Renal cortex interstitium (tissue), 11 donors: ENCODE results near the gene R3HDML. TPM values are rescaled to one million over a fixed set of nuclear protein-coding genes. Genes with fewer than 3 reads are reported as not detected.
"Not testable (repeated sequence)": the region's sequence is repeated elsewhere in the genome, so short reads cannot be mapped to it uniquely, and the experiment has no call there.

ENCODE experiments used
- DNase-seq, 11 donors: peaks; one replicate each; pipeline ENCODE4 v3.0.0-alpha.2; 2013; ENCODE audit warnings: low read depth in 9 of 11, low spot score in 4 of 11; ENCODE audit errors: extremely low read depth in 1 of 11
- polyA plus RNA-seq, 3 donors: library from polyadenylated mRNA; unstranded; fragments of 120-200 nt; gene quantifications; one replicate each; pipeline ENCODE4 v1.2.1, GENCODE V29; 2013; ENCODE audit not compliant: insufficient read length in 3 of 3

R3HDML gene
- polyA plus RNA-seq, 3 donors, result 0.37 to 0.64 (median 0.42) TPM

- no peak for DNase-seq
Observed at GRCh38 chr20:44324343-44324742, 12.5 kb upstream of the R3HDML start.

DNA sequence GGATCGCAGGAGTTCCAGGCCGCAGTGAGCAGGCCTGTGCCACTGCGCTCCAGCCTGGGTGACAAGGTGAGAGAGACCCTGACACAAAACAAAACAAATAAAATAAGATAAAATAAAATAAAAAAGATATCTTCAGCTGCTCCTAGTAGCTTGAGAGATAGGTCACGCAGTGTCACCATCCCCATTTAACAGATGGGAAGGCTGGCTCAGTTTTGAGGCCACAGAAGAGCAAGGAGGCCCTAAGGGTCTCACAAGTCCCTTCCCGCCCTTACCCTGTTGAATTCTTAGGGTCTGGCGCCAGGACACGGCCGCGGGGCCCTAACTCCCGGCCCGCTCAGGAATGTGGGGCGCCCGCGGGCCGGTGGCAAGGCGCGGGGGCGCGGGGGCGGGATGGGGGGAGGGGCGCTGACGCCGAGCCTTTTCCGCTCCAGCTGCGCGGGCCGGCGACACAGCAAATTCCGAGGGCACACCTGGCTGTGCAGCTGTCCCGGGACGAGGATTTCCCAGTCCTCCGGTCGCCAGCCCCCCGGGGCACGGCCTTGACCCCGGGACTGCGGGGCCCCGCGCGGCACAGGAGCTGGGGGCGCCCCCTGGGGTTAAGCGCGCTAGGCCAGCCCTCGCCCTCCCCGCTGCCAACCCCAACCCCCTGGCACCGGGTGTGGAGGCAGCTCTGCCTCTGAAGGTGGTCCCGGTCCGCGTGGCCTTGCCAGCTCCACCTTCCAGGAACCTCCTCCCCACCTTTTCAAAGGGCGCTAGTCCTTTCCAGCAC is 10.3 kb upstream of the R3HDML start:
- DNase-seq, result peak in 1 of 11 donors; percentile 23

DNA sequence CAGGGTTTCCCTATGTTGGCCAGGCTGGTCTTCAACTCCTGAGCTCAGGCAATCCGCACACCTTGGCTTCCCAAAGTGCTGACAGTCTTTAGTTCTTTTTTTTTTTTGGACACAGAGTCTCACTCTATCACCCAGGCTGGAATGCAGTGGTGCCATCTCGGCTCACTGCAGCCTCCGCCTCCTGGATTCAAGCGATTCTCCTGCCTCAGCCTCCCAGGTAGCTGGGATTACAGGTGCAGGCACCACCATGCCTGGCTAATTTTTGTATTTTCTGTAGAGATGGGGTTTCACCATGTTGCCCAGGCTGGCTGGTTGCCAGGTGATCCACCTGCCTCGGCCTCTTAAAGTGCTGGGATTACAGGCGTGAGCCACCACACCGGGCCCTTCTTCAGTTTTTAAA is 9.1 kb upstream of the R3HDML start:
- not testable (repeated sequence) for DNase-seq

DNA sequence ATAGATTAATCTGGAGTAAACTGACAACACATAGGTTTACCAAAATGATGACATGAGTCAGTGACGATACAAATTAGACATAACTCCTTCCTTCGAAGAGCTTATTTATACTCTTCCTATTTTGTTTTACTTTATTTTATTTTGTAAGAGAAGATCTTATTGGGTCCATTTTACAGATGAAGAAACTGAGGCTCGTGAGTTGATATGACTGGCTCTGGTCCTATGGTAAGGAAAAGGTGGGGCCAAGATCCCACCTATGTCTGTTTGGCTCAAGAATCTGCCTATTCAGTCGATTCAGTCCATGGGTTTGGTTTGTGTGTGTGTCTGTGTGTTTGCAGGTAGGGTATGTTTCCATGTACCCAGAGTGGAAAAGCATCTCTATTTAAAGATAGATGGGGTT is 8.4 kb upstream of the R3HDML start:
- no peak for DNase-seq

DNA sequence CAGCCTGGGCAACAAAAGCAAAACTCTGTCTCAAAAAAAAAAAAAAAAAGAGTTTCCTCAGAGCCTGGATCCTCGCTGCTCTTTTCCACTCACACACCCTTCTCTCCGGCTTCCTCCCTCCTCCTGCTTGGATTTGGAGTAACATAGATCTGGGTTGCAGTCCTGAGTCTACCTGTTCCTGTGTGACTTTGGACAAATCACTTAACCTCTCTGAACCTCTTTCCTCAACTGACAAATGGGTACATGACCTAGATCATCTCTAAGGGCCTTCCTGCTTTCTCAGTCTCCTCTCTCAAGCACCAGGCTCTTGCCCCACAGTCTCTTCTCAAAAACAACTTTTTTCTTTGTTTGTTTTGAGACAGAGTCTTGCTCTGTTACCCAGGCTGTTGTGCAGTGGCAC is 5.6 kb upstream of the R3HDML start:
- no peak for DNase-seq

DNA sequence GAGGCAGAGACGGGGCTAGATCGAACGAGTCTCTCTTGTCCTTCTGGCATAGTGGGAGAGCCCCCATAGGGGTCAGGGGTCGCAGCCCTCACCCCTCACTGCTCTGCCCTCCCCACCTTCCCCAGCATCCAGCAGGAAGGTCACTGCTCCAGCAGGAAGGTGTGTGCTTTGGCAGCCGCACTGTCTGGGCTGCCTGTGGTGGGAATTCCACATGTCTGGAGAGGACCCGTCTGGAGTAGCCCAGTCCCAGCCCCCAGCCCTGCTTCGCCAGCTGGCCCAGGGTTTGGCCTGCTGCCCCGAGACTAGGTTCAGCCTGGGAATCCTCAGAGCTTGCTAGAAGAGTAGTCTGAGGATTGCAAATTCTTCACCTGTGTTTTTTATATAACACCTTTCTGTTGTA is 2.5 kb upstream of the R3HDML start:
- DNase-seq, result no peak

GRCh38 chr20:44334709-44335108 is 2.1 kb upstream of the R3HDML start:
- no peak for DNase-seq

DNA sequence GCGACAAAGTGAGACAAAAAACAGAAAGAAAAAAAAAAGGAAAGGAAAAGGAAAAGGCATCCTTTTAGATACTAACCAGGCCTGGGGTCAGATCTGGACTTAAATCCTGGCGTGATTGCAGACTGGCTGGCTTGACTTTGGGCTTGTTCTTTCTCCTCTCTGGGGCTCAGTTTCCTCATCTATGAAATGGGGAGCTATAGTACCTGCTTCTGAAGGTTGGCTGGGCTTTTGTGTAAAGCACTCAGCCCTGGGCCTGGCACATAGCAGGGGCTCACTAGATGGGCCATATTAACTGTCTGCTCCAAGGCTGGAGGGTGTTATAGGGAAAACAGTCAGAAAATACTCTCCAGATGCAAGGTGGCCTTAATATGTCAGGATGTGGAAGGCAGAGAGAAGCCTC is 1.2 kb upstream of the R3HDML start:
- no peak for DNase-seq

DNA sequence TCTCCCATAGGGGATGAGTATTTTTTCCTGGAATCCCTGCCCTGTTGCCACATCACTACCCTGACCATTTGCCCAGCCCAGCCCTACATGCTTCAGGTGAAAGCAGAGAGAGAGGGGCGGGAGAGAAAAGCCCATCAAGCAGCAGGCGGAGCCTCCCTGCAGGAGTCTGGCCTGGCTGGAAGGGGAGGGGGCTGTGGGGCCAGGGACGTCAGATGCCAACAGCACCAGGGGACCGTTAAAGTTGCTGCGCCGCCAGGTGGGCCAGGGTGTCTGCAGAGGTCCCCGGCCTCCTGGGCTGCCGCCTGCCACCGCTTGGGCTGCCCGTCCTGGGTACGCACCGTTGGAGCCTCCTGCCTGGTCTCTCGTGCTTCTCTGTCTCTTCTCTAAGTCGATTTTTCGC is 757 bp upstream of the R3HDML start:
- DNase-seq, result no peak

GRCh38 chr20:44342248-44342647 is 5.4 kb downstream of the R3HDML start:
- no peak for DNase-seq

GRCh38 chr20:44343162-44343675 is 6.4 kb downstream of the R3HDML start:
- DNase-seq, result no peak

GRCh38 chr20:44344723-44345122 is 7.9 kb downstream of the R3HDML start:
- no peak for DNase-seq

- no peak for DNase-seq
Observed at GRCh38 chr20:44345147-44345546, 8.3 kb downstream of the R3HDML start.

GRCh38 chr20:44345941-44346340 is 9.1 kb downstream of the R3HDML start:
- DNase-seq, result not testable (repeated sequence)

DNA sequence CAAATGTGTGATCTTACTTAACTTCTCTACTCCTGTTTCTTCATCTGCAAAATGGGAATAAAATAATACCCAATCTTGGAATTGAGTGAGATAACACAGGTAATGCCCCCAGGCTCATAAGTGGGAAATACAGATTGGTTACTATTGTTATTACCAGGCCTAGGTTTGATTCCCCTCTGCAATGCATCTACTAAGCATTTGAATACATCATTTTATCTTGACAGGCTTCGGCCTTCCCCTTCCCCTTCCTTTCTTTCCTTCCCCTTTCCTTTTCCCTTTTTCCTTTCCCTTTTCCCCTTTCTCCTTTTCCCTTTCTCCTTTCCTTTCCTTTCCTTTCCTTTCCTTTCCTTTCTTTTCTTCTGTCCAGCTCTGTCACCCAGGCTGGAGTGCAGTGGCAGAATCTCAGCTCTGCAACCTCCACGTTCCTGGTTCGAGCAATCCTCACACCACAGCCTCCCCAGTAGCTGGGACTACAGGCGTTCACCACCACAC is 11.4 kb downstream of the R3HDML start:
- no peak for DNase-seq

DNA sequence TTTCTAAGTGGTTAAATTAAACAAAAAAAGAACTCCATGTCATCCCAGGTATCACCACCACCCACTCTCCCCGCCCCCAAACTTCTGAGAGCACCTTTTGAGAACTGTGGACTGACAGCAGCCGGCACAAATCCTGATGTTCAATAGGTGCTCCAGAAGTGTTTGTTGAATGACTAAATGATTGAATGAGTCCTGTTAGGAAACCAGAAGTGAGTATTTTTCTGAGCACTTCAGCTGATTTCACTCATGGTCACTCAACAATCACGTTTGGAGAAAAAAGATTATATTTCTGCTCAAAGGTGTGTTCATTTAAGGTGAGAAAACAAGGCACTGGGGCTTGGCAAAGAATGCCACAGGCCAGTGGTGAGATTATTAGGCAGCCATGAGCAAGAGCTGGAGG is 12.5 kb downstream of the R3HDML start:
- no peak for DNase-seq

GRCh38 chr20:44350567-44350966 is 13.7 kb downstream of the R3HDML start:
- no peak for DNase-seq

DNA sequence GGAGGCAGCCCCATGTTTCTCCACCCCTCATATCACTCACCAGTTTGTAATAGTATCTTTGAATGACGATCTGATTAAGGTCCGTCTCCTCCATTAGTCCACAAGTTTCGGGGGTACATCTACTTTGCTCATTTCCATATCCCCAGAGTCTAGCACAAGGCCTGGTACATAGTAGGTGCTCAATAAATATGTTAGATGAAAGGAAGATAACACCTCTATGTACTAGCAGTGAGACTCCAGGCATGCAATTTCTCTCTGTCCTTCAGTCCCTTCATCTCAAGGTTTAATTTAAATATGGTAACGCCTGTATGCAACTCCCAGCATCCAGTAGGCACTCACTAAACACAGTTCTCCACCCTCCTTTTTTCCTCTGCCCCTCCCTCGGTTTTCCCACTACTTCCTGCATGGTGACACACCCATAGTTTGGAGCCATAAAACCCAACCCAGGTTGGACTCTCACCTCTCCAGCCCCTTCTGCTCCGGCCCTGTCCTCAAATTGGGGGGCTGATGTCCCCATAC is 18.2 kb downstream of the R3HDML start:
- no peak for DNase-seq

DNA sequence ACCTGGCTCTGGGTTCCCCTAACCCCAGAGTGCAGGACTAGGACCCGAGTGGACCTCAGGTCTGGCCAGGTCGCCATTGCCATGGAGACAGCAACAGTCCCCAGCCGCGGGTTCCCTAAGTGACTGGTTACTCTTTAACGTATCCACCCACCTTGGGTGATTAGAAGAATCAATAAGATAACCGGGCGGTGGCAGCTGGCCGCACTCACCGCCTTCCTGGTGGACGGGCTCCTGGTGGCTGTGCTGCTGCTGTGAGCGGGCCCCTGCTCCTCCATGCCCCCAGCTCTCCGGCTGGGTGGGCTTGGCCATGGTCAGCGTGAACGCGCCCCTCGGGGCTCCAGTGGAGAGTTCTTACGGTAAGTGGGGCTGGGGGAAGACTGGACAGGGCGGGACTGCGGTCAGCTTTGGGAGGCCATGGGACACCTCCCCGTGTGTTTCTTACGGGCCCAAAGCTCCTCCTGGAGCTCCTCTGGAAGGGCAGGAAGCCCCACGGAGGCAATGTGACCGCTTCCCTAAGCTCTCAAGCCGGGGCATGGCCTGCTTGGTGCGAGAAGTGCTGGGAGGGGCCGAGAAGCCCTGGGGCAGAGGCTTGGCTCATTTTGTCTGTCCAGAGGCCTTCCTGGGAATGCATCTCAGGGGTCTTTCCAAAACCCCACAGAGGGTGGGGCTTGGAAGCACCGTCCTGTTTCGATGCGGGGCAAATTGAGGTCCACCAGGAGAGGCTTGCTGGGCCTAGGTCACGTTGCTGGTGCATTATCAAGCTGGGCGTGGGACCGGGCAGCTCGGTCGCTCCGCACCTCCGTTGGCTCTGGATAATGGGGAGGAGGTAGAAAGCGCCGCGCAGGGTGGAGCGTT is 18.9 kb downstream of the R3HDML start, which contains the start of gene HNF4A:
Gene HNF4A, plus strand, starts transcription at position 202 of the 855 bp plus-strand sequence. Its CDS starts 106 bp downstream, at position 308.
- no peak for DNase-seq

DNA sequence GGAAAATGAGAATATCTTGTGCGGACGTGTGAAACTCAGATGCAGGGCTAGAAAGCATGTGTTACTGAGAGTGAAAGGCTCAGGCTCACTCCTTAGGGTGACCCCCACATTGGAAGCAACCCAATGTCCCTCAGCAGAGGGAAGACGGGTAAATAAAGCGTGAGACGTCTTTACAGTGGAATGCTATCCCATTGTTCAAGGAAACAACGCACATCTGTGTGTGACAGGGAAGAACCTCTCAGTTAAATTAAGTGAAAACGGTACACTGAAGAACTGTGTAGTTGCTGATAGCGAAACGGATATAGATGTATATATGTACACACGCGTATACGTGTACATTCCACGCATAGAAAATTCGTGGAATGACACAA is 19.5 kb downstream of the R3HDML start:
- no peak for DNase-seq
